ENCODE measurements around the gene WDFY2. TPM values are rescaled to one million over a fixed set of nuclear protein-coding genes. Genes with fewer than 3 reads are reported as not detected.

The WDFY2 gene
- total RNA-seq, 1 experiment from 2014 or later = 26.4 TPM

GRCh38 chr13:51581148-51581820 is 3.0 kb upstream of the WDFY2 start:
- H3K9me3 ChIP-seq (ENCODE audit: control insufficient read depth, low read depth, low read length) = no peaks in the 10 kb centered on the region
- no CpG with 5 or more reads among the region's 1 CpG for WGBS (ENCODE audit: extremely low coverage, insufficient read length, low lambda C conversion rate)
- no peak for DNase-seq
- H3K9me3 Mint-ChIP-seq = no peaks in the 10 kb centered on the region; a peak in 1 of 5 replicates
- no peak overlapping the region for H2AFZ ChIP-seq (ENCODE audit: low read length)
- H3K14ac ChIP-seq (ENCODE audit: insufficient read depth, low read length) = no peak overlapping the region
- H3K4ac ChIP-seq (ENCODE audit: low read depth, low read length) = no peak overlapping the region
- no peak overlapping the region for H3K23ac ChIP-seq (ENCODE audit: insufficient read length, low read depth, low read length)
- no peak overlapping the region for H3K18ac ChIP-seq (ENCODE audit: insufficient read length, low read depth, low read length)
- peaks cover 6% of the 10 kb centered on the region; the same call in 1 of the 2 replicates for H3K4me1 ChIP-seq (ENCODE audit: insufficient read depth, low read length)
- H4K5ac ChIP-seq (ENCODE audit: insufficient read length, low read depth, low read length) = no peak overlapping the region
- H2BK120ac ChIP-seq (ENCODE audit: low read depth, low read length, poor library complexity, severe bottlenecking) = no peak overlapping the region
- no peaks in the 10 kb centered on the region for H3K27me3 ChIP-seq (ENCODE audit: insufficient read depth, low read length)
- peaks cover 19 to 20% of the 10 kb centered on the region in 2 experiments for H3K4me1 Mint-ChIP-seq
- no peak overlapping the region for H2BK15ac ChIP-seq (ENCODE audit: low read depth, low read length)
- H2BK20ac ChIP-seq (ENCODE audit: low read depth, low read length, poor library complexity, severe bottlenecking) = no peak overlapping the region
- H3K56ac ChIP-seq (ENCODE audit: insufficient read length, low read depth, low read length) = no peak overlapping the region
- H3K36me3 Mint-ChIP-seq (ENCODE audit: insufficient read depth in 1 of 3, low read depth in 3 of 3) = no peaks in the 10 kb centered on the region
- H4K8ac ChIP-seq (replicated peaks; ENCODE audit: insufficient read length, low read depth, low read length) = no peak overlapping the region
- peaks cover 2% of the 10 kb centered on the region for H3K23me2 ChIP-seq (ENCODE audit: insufficient read length, low read depth, low read length, poor library complexity, severe bottlenecking)
- no peak overlapping the region for H3K27ac ChIP-seq (ENCODE audit: insufficient read length, low read depth, low read length)
- H4K91ac ChIP-seq (ENCODE audit: insufficient read length, low read depth, low read length) = no peak overlapping the region
- H2BK12ac ChIP-seq (ENCODE audit: insufficient read length, low read depth, low read length) = no peak overlapping the region
- H2BK5ac ChIP-seq (ENCODE audit: insufficient read length, low read length) = no peak overlapping the region
- H2AK5ac ChIP-seq (ENCODE audit: insufficient read length, low read length) = no peak overlapping the region
- H3K79me1 ChIP-seq (ENCODE audit: insufficient read depth, low read depth, low read length, poor library complexity, severe bottlenecking) = no peaks in the 10 kb centered on the region
- H3K79me2 ChIP-seq (ENCODE audit: insufficient read depth, low read length) = peaks cover 2% of the 10 kb centered on the region; the same call in 1 of the 2 replicates
- no peak for TF ChIP-seq CTCF (conservative IDR thresholded peaks at IDR 0.05)
- H4K20me1 ChIP-seq (ENCODE audit: control insufficient read depth, insufficient read depth, insufficient read length) = no peaks in the 10 kb centered on the region
- no peak overlapping the region; a peak in 1 of 5 replicates for H3K4me3 Mint-ChIP-seq
- H3K27ac Mint-ChIP-seq = no peak overlapping the region; a peak in 1 of 7 replicates
- no peak overlapping the region for H3T11ph ChIP-seq (ENCODE audit: low read length)
- peaks cover 4% of the 10 kb centered on the region; the same call in 1 of the 2 replicates for H3K27me3 Mint-ChIP-seq (ENCODE audit: low read depth)
- no peak overlapping the region for H3K4me2 ChIP-seq (ENCODE audit: insufficient read depth, insufficient read length, low read length)
- no peak overlapping the region for H3K9ac ChIP-seq (ENCODE audit: extremely low read depth, insufficient read length, low read length)
